Keratinocyte (primary cell): ENCODE results near the gene NT5DC1.

ENCODE experiments used
- CTCF ChIP-seq, 3 experiments: IDR thresholded peaks in 1 of 3; conservative IDR thresholded peaks in 1 of 3; optimal IDR thresholded peaks in 1 of 3; 2 replicates in 2 of 3; 3 replicates in 1 of 3; pipeline versions ENCODE3 to v1.5.1; 2011; ENCODE audit warnings: low read length in 3 of 3, mild to moderate bottlenecking in 3 of 3, moderate library complexity in 2 of 3, control low read depth in 1 of 3, inconsistent platforms in 1 of 3; ENCODE audit not compliant: insufficient read depth in 2 of 3; ENCODE audit errors: extremely low read depth in 1 of 3
- EZH2 ChIP-seq: IDR thresholded peaks from one replicate; pipeline ENCODE4 v1.6.1; 2012; ENCODE audit warnings: inconsistent platforms, mild to moderate bottlenecking, low read length, moderate library complexity

GRCh38 chr6:116087437-116088027 is 13.1 kb upstream of the NT5DC1 start:
- TF ChIP-seq CTCF (optimal IDR thresholded peaks at IDR 0.05 in 1 of 3, IDR thresholded peaks at IDR 0.05 in 1 of 3, conservative IDR thresholded peaks at IDR 0.05 in 1 of 3; ENCODE audit: extremely low read depth in 1 of 3, insufficient read depth in 2 of 3, low read length in 3 of 3): peak in 1 of 3 experiments; percentile 34
- no peak for TF ChIP-seq EZH2
